Epithelial cell of proximal tubule (primary cell): ENCODE results near the gene SLC35D1. TPM values are rescaled to one million over a fixed set of nuclear protein-coding genes. Genes with fewer than 3 reads are reported as not detected.
A peak's percentile ranks its signal among the peaks of the same experiment; 100 is the strongest.

Experiments
- DNase-seq: peaks from one replicate; pipeline ENCODE4 v3.0.0-alpha.2; 2011; ENCODE audit warnings: low read depth
- H3K4me3 ChIP-seq: 2 replicates; pipeline ENCODE4 v1.5.1; 2011; ENCODE audit warnings: low read depth, mild to moderate bottlenecking, low read length
- CTCF ChIP-seq: conservative IDR thresholded peaks from 2 replicates; pipeline ENCODE4 v1.5.1; 2012; ENCODE audit warnings: low read depth, mild to moderate bottlenecking, low read length
- total RNA-seq: library from RNA; depleted of rRNA; stranded (reverse); fragments of >200 nt; gene quantifications from 2 replicates; pipeline ENCODE4 v1.2.3, GENCODE V29; 2015

The SLC35D1 gene
- total RNA-seq, 1 donor from 2014 or later = 3.6 TPM

- no peak for TF ChIP-seq CTCF
These were observed 22.7 kb downstream of the SLC35D1 start for GRCh38 chr1:67031121-67031858.

GRCh38 chr1:67029472-67029871 lies 24.5 kb downstream of the SLC35D1 start:
- TF ChIP-seq CTCF = no peak
- DNase-seq = no peak
- H3K4me3 ChIP-seq = no peak overlapping the region

More at GRCh38 chr1:67031121-67031858, 22.7 kb downstream of the SLC35D1 start:
- DNase-seq = no peak
- no peak overlapping the region for H3K4me3 ChIP-seq

GRCh38 chr1:67020765-67021164 lies 33.2 kb downstream of the SLC35D1 start:
- no peak for DNase-seq
- no peak for TF ChIP-seq CTCF

GRCh38 chr1:67020304-67020703 lies 33.6 kb downstream of the SLC35D1 start:
- DNase-seq = no peak
- no peak overlapping the region for H3K4me3 ChIP-seq
- TF ChIP-seq CTCF = no peak

More at GRCh38 chr1:67020765-67021164, 33.2 kb downstream of the SLC35D1 start:
- no peak overlapping the region for H3K4me3 ChIP-seq

- H3K4me3 ChIP-seq = no peak overlapping the region
- TF ChIP-seq CTCF = no peak
- peak; percentile 13 for DNase-seq
These were observed 34.3 kb downstream of the SLC35D1 start for GRCh38 chr1:67019600-67020136.

- DNase-seq = no peak
- H3K4me3 ChIP-seq = no peak overlapping the region
- no peak for TF ChIP-seq CTCF
These were observed 34.8 kb downstream of the SLC35D1 start for GRCh38 chr1:67019121-67019520.

- no peak for TF ChIP-seq CTCF
- no peak for DNase-seq
- no peak overlapping the region for H3K4me3 ChIP-seq
These were observed 35.4 kb downstream of the SLC35D1 start for GRCh38 chr1:67018574-67018973.
